ENCODE data around the gene LEP. TPM values are rescaled to one million over a fixed set of nuclear protein-coding genes. Genes with fewer than 3 reads are reported as not detected.

LEP gene
- total and polyA plus RNA-seq, 4 donors = 0.02 TPM; not detected in 3

- TF ChIP-seq ZBTB33 (IDR thresholded peaks at IDR 0.05) (no peak), FOXA1 (IDR thresholded peaks at IDR 0.05) (no peak), HNF4G (IDR thresholded peaks at IDR 0.05) (no peak), FOXA2 (IDR thresholded peaks at IDR 0.05) (no peak), YY1 (IDR thresholded peaks at IDR 0.05) (no peak), TAF1 (conservative IDR thresholded peaks at IDR 0.05) (no peak)
These were observed 21.4 kb downstream of the LEP start (continued) for GRCh38 chr7:128262273-128263028.

GRCh38 chr7:128263420-128263819 lies 22.3 kb downstream of the LEP start:
- Histone ChIP-seq H3K9ac (ENCODE audit: low read depth in 1 of 2, low read length in 2 of 2) (no peak overlapping the region), H3K4me1 (ENCODE audit: control insufficient read depth in 4 of 4, insufficient read depth in 4 of 4, low read length in 3 of 4) (no peaks in the 10 kb centered on the region), H3K27ac (ENCODE audit: low read depth in 1 of 2, low read length in 2 of 2) (no peak overlapping the region), H3K27me3 (ENCODE audit: control insufficient read depth in 4 of 4, insufficient read depth in 4 of 4, low read length in 3 of 4) (peaks cover 0 to 3% (median 0%) of the 10 kb centered on the region in 4 donors), H3K4me3 (ENCODE audit: low read depth in 1 of 3, low read length in 3 of 3) (no peak overlapping the region), H3K36me3 (ENCODE audit: control insufficient read depth in 4 of 4, insufficient read depth in 3 of 4, low read depth in 1 of 4, low read length in 3 of 4) (no peaks in the 10 kb centered on the region), H3K9me3 (ENCODE audit: control insufficient read depth in 4 of 4, low read length in 3 of 4) (no peaks in the 10 kb centered on the region)
- no peak for DNase-seq (ENCODE audit: low spot score)
- 81% methylated on average over 3 of the region's 3 CpGs for WGBS
- TF ChIP-seq REST (IDR thresholded peaks at IDR 0.05) (no peak), RXRA (IDR thresholded peaks at IDR 0.05) (no peak), FOXA1 (IDR thresholded peaks at IDR 0.05) (no peak), JUND (IDR thresholded peaks at IDR 0.05) (no peak), CTCF (IDR thresholded peaks at IDR 0.05; ENCODE audit: low read depth, low read length, missing input control) (no peak), HNF4G (IDR thresholded peaks at IDR 0.05) (no peak), MAX (IDR thresholded peaks at IDR 0.05) (no peak), GABPA (IDR thresholded peaks at IDR 0.05 in 1 of 2, conservative IDR thresholded peaks at IDR 0.05 in 1 of 2) (no peak), TAF1 (conservative IDR thresholded peaks at IDR 0.05) (no peak), ZBTB33 (IDR thresholded peaks at IDR 0.05) (no peak), SP1 (IDR thresholded peaks at IDR 0.05) (no peak), RAD21 (IDR thresholded peaks at IDR 0.05) (no peak)

Measured in liver (tissue), 9 donors.